Kidney glomerular epithelial cell (primary cell): ENCODE measurements around the gene KCNQ1.

Experiments used
- DNase-seq: peaks from one replicate; lab custom pipeline; 2025; lab: John Stamatoyannopoulos, UW

The KCNQ1 gene

DNA sequence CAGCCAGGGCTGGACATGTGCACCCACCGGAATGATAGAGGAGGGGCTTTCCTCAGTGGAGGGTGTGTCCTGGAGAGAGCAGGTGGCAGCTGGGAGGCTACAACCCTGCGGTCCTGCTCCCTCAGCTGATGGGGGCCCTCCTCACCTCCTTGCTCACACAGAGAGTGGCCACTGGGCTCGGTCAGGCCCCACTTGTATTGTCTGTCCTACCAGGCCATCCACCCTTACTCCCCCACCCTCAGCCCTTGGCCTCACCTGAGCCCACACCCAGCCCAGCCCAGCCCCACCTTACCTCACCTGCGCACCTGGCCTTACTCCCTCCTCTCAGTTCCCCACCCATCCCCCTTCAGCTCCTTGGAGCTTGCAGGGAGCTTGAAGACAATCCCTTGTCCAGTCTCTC lies 3.6 kb upstream of the KCNQ1 start:
- no peak for DNase-seq

DNA sequence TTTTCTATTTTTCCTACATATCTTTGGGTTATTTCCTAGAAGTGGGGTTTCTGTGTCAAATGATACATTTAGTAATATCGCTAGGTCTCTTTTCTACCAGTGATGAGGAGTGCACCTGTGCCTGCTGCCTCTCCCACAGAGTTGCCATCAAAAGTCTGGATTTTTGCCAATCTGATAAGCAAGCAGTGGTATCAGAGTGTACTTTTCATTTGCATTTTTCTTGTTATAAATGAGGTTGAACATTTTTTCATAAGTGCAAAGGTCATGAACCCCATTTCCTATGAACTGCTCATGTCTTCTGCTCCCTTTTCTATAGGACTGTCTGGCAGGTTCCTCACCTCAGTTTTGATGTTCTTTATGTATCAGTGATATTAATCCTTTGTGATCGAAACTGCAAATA lies 2.2 kb upstream of the KCNQ1 start:
- DNase-seq, result no peak

GRCh38 chr11:2443406-2443805 lies 1.4 kb upstream of the KCNQ1 start:
- no peak for DNase-seq

GRCh38 chr11:2443881-2444820 lies 657 bp upstream of the KCNQ1 start, which contains the start of gene TRPM5:
TRPM5 (minus strand) TSS chr11:2444514; CDS start chr11:2423036, 21,478 bp downstream.
- no peak for DNase-seq

DNA sequence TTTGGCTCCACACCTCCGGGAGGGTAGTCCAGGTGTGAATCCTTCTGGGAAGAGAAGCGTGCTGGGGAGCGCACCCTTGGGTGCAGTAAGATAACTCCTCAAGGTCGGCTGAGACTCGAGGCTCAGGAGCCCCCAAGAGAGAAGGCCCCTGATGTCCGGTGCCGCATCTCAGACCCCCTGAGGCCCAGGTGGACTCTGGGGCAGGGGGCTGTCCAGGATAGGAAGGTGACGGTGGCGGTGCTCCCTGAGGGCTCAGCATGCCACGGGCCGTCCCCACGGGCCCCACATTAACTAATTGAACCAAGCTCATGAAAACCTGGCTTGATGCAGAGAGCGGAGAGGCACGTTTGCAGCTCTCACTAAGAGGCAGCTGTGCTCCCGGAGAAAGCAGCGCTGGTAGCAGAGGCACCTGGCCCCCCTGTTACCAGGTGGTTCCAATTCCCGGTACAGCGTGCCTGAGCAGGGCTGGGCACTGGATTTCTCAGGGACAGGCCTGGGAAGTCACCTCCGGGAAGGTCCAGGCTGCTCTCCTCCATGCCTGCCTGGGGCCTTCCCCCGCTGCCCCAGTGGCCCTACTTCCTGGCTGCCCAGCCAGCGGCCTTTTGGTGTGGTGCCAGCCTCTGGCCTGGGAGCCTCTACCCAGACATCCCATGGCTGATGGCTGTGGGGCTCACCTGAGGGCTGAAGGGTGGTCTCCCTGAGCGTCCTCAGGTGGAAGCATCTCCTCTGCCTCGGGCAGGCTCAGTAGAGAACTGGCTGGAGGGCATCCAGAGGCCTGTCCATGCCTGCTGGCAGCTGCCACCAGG lies 1.1 kb downstream of the KCNQ1 start:
- no peak for DNase-seq

DNA sequence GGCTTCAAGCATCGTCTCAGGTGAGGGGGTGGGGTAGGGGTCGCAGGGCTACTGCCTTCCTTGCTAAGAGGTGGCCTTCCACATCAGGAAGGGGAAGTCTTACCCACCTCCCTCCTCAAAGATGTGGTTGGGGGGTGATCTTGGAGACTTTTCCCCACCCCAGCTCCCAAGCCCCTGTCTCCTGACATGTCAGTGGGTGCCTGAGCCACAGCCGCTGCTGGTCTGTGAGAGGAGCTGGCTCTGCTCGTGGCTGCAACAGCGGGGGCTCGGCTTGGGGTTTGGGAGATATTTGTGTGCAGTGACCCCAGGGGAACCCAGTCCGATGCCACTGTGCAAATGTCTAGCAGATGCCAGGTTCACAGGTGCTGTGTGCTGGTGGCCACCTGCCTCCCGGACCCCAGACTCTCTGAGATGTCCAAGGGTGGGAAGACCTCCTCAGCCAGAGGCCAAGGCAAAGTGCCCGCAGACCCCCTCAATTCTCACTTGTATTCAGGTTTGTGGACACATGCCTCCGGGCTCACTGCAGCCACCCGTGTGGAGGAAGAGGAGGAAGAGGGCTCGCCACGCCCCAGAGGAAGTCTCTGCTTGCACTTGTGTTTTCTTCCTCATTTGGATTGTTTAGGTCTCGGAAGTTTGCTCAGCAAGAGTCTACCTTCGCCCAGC lies 1.9 kb downstream of the KCNQ1 start:
- no peak for DNase-seq

DNA sequence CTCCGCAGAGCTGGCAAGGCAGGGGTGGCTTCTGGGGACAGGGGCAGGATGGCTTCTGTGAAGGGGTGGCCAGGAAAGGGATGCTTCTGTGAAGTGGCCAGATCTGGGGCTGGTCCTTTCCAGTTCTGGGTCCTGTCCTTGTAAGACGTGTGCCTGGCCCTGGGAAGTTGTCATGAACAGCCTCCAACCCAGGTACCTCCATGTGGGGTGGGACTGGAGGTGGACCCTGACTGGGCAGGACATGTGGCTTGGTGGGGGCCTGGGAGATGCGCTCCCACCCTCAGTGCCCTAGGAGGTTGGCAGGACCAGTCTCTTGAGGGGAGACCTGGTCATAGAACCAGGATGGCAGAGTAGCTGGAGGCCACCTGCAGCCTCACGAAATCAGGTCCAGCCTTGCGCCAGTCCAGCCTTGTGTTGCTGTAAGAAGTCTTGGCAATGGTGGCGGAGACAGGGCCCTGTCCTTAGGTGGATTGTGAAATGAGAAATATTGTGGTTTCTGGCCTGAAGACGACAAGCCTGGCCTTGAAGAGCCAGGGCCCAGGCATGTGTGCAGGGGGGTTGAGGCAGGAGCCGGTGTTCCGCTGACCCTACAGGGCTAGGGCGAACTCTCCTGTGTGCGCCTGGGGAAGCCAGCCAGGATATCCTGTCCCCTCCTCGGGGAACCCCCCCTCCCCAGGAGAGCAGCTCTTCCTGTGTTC lies 2.6 kb downstream of the KCNQ1 start:
- DNase-seq, result no peak

DNA sequence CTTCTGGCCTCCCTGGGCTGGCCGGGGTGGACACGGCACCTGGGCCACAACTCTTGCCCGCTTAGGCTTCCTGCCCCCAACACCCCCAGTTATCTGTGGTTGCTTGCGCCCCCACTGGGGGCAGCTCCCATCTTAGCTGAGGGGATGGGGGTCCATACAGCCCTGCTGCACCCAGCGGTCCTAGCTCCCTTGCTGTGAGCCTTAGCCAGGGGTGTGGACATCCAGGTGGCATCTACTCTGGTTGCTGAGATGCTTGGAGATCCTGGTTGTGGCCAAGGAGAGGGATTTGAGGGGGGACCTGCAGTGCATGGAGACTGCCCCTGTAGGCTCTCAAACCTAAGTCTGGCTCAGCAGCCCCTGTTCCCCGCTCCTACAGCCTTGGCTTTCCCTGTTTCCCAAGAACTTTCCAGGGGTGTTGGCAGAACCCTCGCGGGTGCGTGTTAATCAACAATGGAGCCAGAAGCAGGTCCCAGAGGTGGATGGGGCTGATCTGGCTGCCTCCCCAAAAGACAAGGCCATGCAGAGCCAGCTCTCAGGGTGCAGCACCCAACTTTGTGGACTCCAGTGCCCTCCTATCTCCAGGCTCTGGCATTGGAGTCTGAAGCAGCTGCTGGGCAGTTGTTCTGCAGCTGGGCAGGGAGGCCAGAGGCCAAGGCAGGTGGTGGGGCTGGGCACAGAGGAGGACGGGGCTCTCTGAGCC lies 3.3 kb downstream of the KCNQ1 start:
- DNase-seq, result no peak

DNA sequence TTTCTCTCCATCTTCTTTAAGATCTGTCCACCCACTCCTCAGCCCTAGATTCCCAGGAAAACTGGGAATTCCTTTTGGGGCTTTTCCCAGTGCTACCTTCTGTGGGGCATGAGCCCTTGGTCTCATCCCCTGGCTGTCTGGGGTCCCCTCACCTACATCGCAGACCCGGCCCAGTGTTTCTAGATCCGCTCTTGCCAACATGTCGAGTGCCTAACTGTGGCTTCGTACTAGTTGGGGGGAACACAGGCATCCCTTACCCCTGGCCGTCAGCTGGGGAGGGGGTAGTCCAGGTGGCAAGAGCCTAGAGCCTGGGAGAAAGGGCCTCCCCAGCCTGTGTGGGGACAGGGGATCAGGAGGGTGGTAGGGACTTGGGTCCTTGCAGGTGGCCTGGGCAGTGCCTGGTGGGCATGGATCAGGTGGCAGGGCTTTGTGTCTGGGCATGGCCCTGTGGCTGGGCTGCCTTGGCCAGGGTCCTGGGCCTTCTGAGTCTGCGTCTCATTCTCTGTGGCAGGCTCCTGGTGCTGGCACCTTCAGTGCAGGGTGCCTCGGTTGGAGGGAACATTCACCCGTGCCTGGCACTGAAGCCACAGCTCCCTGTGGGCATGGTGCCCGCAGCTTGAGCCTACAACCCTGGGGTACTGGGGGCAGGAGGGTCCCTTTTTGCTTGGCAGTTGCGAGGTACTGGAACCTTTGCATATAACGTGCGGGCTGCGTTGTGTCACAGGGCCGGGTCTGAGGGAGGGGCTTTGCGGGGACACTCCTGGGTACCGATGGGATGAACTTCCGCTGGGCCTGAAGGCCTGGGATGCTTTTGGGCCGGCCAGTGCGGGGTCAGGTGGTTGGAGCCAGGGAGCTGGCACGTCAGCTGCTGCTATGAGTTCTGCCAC lies 4.1 kb downstream of the KCNQ1 start:
- DNase-seq, result no peak

DNA sequence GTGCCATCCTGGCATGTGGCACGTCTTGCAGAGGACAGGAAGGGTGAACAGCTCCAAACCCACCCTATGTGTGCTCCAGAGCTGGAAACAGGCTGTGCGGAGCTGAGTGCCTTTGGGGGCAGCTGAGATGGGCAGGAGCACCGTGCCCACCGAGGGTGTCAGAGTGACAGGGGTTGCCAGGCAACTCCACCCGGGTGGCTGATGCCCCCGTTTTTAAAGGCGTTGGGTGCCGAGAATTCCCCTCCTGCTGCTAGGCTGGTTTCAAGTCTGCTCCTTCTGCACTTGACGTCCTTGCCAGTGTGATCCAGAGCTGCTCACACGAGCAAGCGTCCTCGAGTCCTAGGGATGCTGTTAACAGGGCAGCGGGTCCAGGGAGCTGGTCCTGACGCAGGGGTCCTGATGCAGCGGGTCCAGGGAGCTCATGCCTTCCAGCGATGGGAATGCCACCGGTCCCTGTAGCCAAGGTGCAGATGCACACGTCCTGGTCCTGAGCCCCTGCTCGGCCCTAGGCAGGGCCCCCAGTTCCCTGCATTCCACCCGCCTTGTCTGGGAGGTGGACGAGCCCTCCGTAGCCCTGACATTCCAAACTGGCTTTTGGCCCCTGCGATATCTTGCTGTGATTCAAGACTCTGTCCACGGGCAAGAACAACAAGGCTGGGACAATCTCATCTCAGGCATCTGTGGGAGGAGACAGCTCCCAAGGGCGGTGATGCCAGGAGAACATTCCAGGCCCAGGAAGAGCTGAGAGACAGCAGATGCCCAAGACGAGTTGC lies 4.9 kb downstream of the KCNQ1 start:
- DNase-seq, result no peak

DNA sequence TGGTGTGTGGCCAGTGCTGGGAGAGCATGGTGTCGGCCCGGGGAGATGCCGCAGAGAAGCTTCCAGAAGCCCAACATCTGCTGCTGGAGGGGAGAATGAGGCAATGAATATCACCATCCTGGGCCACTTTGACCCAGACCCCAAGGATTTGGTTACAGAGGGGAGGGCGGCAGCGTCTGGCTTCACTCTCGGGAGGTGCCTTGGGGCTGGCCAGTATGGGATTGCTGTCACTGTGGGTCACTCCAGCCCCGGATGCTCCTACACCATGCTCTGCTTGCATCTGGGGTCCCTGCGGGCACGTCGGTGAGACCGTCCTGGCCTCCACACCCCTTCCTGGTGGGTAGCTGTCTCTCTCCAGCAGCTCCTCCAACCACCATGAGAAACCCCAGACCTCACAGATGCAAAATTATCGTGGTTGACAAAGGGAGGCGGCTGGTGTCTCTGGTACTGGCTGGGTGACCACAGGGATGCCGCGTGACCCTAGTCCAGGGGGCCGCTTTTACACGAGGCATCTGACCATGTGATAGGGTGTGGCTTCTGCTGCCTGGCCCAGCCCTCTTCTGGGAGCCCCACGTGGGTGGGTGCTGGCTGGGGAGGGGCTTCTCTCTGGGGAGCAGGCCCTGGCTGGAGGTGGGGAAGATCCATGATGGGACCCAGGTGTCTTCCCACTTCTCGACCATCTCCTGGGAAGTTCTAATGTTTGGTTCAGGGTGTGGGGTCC lies 5.7 kb downstream of the KCNQ1 start:
- DNase-seq, result no peak

DNA sequence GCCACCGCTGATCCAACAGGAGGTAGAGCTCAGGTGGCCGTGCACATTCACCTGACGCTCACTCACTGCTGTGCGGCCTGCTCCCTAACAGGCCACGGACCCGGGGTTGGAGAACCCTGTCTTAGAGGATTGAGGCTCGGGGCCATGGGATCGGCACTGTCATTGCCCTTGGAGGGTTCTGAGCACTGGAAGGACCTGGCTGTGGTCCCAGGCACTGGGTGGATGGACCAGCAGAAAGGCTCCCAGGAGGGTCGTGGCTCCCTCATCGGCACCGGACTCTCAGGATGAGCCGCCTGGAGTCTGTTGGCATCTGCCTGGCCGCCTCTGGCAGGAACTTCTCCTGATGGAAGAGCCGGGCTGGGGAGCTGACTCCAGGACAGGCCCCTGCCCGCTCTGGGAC lies 6.5 kb downstream of the KCNQ1 start:
- no peak for DNase-seq

DNA sequence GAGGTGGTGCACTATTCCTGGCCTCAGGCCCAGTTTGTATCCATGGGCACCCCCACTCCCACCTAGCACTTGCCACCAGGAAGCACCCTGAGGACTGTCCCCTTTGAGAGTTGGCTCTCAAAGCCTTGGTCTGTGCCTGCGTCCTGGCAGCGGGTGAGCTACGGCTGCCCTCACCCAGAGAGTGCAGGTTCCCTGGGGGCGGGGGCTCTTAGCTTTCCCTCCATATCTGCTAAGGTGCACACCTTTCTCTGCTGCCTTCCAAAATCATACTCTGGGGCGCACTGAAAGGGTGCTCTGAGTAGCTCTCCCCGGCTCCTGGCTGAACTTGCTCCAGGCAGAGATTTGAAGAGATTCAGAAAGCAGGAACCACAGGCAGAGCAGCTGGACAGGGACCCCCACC lies 7.1 kb downstream of the KCNQ1 start:
- no peak for DNase-seq

DNA sequence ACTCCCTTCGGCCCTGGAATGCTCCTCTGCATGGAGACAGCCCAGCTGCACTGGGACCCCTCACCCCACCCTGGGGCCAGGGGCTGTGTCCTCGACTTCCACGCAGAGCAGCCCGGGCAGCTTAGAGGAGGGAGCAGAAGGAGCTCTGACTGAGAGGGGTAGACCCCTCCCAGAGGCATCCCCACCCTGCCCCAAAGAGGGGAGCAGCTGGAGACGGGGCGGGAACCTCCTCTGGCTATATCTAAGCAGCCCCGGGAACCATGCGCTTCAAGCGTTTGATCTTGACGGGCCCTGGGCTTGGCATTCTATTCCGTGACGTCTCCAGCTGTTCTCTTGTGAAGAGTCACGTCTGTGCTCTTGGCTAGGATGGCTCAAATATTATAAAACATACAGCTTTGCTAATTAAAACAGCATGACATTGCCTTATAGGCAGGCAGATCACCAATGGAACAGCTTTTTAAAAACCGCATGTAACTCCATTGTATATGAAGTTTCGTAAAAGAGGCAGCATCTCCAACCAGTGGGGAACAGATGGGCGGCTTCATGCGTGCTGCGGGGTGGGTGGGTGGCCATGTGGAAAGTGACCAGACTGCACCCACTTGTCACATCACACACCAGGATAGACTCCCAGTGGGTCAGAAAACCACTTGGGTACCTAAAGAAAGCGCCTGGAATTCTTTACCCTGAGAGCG lies 7.7 kb downstream of the KCNQ1 start:
- DNase-seq, result no peak

DNA sequence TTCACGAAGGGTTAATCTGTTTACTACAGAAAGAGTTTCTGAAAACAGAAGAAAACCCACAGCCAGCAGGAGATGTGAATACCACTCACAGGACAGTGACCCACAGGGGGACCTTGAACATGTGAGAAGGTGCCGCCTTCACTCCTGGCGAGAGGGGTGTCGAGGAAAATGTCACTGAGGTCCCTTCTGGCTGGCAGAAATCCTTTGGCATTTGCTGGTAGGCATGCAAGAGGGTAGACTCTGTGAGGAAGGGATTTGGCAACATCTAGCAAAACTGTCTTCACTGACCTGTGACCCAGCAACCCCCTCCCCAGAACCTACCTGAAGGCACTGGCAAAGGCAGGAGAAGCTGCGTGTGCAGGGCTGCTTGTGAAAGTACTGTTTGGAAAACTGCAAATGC lies 8.6 kb downstream of the KCNQ1 start:
- no peak for DNase-seq

- DNase-seq, result no peak
Observed at GRCh38 chr11:2458321-2458720, 13.5 kb downstream of the KCNQ1 start.

- no peak for DNase-seq
Observed at GRCh38 chr11:2459016-2459725, 14.4 kb downstream of the KCNQ1 start.
